Activated CD4-positive, alpha-beta T cell treated with anti-CD3 and anti-CD28 coated beads, Interleukin-2, Interleukin-4, amounts not matched to agents 100 ng/mL and 50 ng/mL, durations not matched to agents 16 hours and 8 hours (primary cell): ENCODE results near the gene MICB.
"Not testable (repeated sequence)": the region's sequence is repeated elsewhere in the genome, so short reads cannot be mapped to it uniquely, and the experiment has no call there.

ENCODE experiments used
- DNase-seq: peaks from one replicate; pipeline ENCODE4 v3.0.0-alpha.2; 2020; ENCODE audit warnings: low spot score

MICB gene

GRCh38 chr6:31509036-31509435 lies 11.1 kb downstream of the MICB start:
- DNase-seq, result not testable (repeated sequence)

- DNase-seq, result no peak
Observed at GRCh38 chr6:31510007-31510406, 12.1 kb downstream of the MICB start.

- no peak for DNase-seq
Observed at GRCh38 chr6:31513456-31514165, 15.7 kb downstream of the MICB start.

- DNase-seq, result no peak
Observed at GRCh38 chr6:31521835-31522234, 23.9 kb downstream of the MICB start.

- DNase-seq, result no peak
Observed at GRCh38 chr6:31525553-31525931, 27.6 kb downstream of the MICB start.

- DNase-seq, result no peak
Observed at GRCh38 chr6:31525932-31526591, 28.1 kb downstream of the MICB start.

GRCh38 chr6:31528307-31528777 lies 30.4 kb downstream of the MICB start:
- DNase-seq, result no peak

- DNase-seq, result no peak
Observed at GRCh38 chr6:31528821-31529328, 30.9 kb downstream of the MICB start, which contains the start of gene MCCD1. TSS of gene MCCD1 (plus strand) at chr6:31528962. CDS start at chr6:31529015, 53 bp downstream.

GRCh38 chr6:31529329-31530150 lies 31.6 kb downstream of the MICB start:
- no peak for DNase-seq

- DNase-seq, result no peak
Observed at GRCh38 chr6:31530659-31531058, 32.7 kb downstream of the MICB start.

- DNase-seq, result no peak
Observed at GRCh38 chr6:31531162-31531561, 33.2 kb downstream of the MICB start.

GRCh38 chr6:31531771-31532643 lies 34.1 kb downstream of the MICB start:
- no peak for DNase-seq

GRCh38 chr6:31532644-31533454 lies 34.9 kb downstream of the MICB start:
- DNase-seq, result no peak

- no peak for DNase-seq
Observed at GRCh38 chr6:31533455-31533841, 35.5 kb downstream of the MICB start.

- no peak for DNase-seq
Observed at GRCh38 chr6:31534011-31534410, 36.1 kb downstream of the MICB start.

GRCh38 chr6:31534521-31535040 lies 36.6 kb downstream of the MICB start:
- no peak for DNase-seq

GRCh38 chr6:31535538-31536324 lies 37.8 kb downstream of the MICB start:
- DNase-seq, result no peak

- no peak for DNase-seq
Observed at GRCh38 chr6:31538805-31539400, 41.0 kb downstream of the MICB start.

GRCh38 chr6:31540640-31541039 lies 42.7 kb downstream of the MICB start:
- DNase-seq, result no peak
